Posterior vena cava (tissue), 2 donors: ENCODE data around the gene PIGR. TPM values are rescaled to one million over a fixed set of nuclear protein-coding genes. Genes with fewer than 3 reads are reported as not detected.

ENCODE experiments used
- DNase-seq: peaks from one replicate; pipeline ENCODE4 v3.0.0-alpha.2; 2020; ENCODE audit warnings: low spot score
- intact Hi-C, 2 donors: fragments of 100-400 bp; cut with DNase I; formaldehyde crosslinking; loops; one replicate each; pipeline versions ENCODE4 v1.14.1 to v1.14.2; 2022 to 2023
- total RNA-seq, 2 donors: library from RNA; stranded (reverse); fragmentation: NEBNext Ultra II Directional; extraction: Animal tissue kit (Norgen Biotek cat#: 25700); gene quantifications; one replicate each; pipeline ENCODE4 v1.2.1, GENCODE V29; 2021
- donor health status: DM: yes; HTN: yes; CAD: no.
- donor health status: DM: yes; HTN: yes; CAD: no.

The PIGR gene
- total RNA-seq, 2 donors from 2014 or later = 0.33 to 0.79 TPM

- DNase-seq = no peak
- intact Hi-C loops = no loop called here
These were observed 16.9 kb upstream of the PIGR start for GRCh38 chr1:206963119-206963712.

- intact Hi-C loops = no loop called here
- no peak for DNase-seq
These were observed 16.0 kb upstream of the PIGR start for GRCh38 chr1:206962272-206962671.

- DNase-seq = no peak
- intact Hi-C loops = no loop called here
These were observed 15.4 kb upstream of the PIGR start for GRCh38 chr1:206961668-206962067.

DNA sequence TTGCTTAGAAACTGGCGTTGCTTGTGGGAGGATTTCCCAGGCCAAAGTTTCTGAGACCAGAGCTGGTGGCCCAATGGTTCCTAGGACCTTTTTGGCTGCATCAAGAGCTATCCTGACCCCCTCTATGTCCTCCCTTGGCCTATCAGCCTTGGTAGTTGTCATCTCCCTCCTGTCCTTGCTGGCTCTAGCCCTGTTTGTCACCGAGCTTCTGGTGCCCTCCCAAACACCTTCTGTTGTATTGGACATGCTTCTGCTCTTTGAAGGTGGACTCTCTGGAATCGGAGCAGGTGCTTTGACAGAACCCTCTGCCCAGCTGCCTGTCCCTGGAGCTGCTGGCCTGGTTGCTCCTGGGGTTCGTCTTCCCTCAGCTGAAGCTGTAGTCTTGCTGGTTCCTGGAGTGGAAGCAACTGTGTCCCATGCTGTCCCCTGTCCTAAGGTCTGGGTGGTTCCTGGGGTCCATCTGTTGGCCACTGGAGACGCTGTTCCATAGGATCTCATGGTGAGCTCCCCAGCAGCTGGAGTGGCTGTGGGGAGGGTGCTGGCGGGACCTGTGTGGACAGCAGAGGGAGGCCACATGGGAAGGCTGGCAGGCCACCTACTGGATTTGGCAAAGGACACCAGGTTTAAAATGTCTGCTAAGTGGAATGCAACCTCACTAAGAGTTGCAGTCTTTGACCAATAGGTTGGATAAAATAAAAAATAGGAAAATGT is 14.6 kb upstream of the PIGR start:
- no peak for DNase-seq
- intact Hi-C loops = no loop called here

GRCh38 chr1:206958144-206958543 is 11.9 kb upstream of the PIGR start:
- DNase-seq = peak; percentile 14

DNA sequence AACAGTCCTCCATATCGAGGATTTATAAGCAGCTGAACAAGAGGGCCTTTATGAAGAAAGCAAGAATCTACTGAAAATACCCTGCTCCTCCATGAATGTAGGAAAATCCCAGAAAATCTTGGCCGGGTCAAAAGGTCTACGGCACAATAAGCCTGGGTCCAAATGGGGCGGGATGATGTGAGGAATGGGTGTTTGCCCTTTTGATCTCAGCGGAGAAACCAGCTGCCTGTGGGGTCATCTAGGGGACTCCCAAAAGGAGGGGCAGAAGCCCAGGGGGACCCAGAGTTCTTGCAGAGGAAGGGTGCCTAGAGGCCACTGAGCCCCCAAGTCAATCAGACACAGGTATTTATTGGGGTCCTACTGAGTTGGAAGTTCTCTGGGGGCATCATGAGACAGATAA is 11.4 kb upstream of the PIGR start:
- intact Hi-C loops = no loop called here
- peak; percentile 72 for DNase-seq

More at GRCh38 chr1:206958144-206958543, 11.9 kb upstream of the PIGR start:
- intact Hi-C loops = no loop called here

DNA sequence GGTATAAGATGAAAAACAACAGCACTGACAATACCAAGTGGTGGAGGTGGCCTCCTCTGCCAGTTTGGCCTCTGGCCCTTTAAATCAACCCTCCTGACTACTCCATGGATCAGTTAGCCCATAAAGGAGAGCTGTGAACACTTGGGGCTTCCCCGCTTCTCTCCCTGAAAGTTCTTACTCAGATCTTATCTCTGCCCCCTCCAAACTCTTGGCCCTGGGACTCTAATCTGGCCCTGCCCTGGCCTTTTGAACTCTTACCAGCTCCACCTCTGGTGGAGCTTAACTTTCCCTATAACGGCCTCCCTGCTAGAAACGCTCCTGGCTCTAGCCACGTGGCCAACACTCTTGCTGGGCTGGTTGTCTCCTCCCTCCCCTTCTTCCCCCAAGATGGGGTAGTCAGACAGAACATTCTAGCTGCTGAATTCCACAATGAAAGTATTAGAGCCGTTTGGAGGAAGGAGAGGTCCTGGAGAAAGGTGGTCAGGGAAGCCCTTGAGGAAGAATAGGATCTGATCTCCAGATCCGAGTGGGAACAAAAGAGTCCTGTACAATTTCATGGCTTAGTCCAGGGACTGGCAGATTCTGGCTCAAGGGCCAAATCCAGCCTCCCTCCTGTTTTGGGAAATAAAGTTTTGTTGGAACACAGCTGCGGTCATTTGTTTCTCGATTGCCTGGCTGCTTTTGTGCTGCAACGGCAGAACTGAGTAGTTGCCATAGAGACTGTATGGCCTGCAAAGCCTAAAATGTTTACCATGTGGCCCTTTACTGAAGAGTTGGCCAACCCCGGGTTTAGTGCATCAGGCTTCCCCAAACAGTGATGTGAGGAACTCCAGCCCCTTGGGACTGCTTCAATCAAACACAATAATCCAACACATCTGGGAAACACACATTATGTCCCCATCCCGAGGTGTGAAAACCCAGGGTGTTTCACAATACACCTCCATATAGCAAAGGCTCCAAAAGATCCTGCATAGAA is 9.5 kb upstream of the PIGR start:
- DNase-seq = no peak
- intact Hi-C loops = no loop called here

- intact Hi-C loops = no loop called here
- DNase-seq = no peak
These were observed 8.4 kb upstream of the PIGR start for GRCh38 chr1:206954459-206955342.

- intact Hi-C loops = no loop called here
- no peak for DNase-seq
These were observed 7.4 kb upstream of the PIGR start for GRCh38 chr1:206953626-206954025.

GRCh38 chr1:206953126-206953525 is 6.9 kb upstream of the PIGR start:
- intact Hi-C loops = no loop called here
- DNase-seq = peak; percentile 60

GRCh38 chr1:206952171-206952570 is 5.9 kb upstream of the PIGR start:
- peak; percentile 31 for DNase-seq
- intact Hi-C loops = no loop called here

- DNase-seq = peak; percentile 25
- intact Hi-C loops = no loop called here
These were observed 5.2 kb upstream of the PIGR start for GRCh38 chr1:206951318-206952100.

- peak; percentile 6 for DNase-seq
- intact Hi-C loops = no loop called here
These were observed 3.4 kb upstream of the PIGR start for GRCh38 chr1:206949641-206950040.

- intact Hi-C loops = no loop called here
- peak; percentile 41 for DNase-seq
These were observed 2.9 kb upstream of the PIGR start for GRCh38 chr1:206949208-206949607.

GRCh38 chr1:206947255-206947654 is 989 bp upstream of the PIGR start:
- intact Hi-C loops = no loop called here
- DNase-seq = no peak

- no peak for DNase-seq
- intact Hi-C loops = no loop called here
These were observed 487 bp downstream of the PIGR start for GRCh38 chr1:206945779-206946178.

GRCh38 chr1:206944703-206945102 is 1.6 kb downstream of the PIGR start:
- intact Hi-C loops = no loop called here

GRCh38 chr1:206941766-206942418 is 4.4 kb downstream of the PIGR start:
- intact Hi-C loops = no loop called here
- no peak for DNase-seq

More at GRCh38 chr1:206944703-206945102, 1.6 kb downstream of the PIGR start:
- DNase-seq = no peak
